Panc1 (cell line): ENCODE data around the gene KRT73.

ENCODE experiments used
- CTCF ChIP-seq: fragments of 450-650 bp; IDR thresholded peaks from 2 replicates; pipeline ENCODE4 v1.5.1; 2017; ENCODE audit warnings: mild to moderate bottlenecking
- POLR2AphosphoS5 ChIP-seq: IDR thresholded peaks from 2 replicates; pipeline ENCODE4 v1.6.1; 2012; ENCODE audit warnings: mild to moderate bottlenecking, low read depth, low read length, moderate library complexity
- TCF7L2 ChIP-seq: IDR thresholded peaks from 2 replicates; pipeline ENCODE4 v1.6.1; 2011; ENCODE audit warnings: mild to moderate bottlenecking, low read depth, low read length, inconsistent platforms

- TF ChIP-seq POLR2AphosphoS5 (no peak), CTCF (no peak), TCF7L2 (no peak)
Measured at GRCh38 chr12:52559979-52560378, 58.4 kb downstream of the KRT73 start.
